Nephron progenitor cell (in vitro differentiated cells): ENCODE results near the gene RBM17.

Experiments
- DNase-seq: peaks from one replicate; pipeline ENCODE4 v3.0.0; 2021
- H3K27ac Mint-ChIP-seq: 2 replicates; pipeline ENCODE4 v1.8.0; 2021; ENCODE audit warnings: mild to moderate bottlenecking, moderate library complexity, mixed read lengths
- H3K27me3 Mint-ChIP-seq: 2 replicates; pipeline ENCODE4 v1.8.0; 2021; ENCODE audit warnings: mild to moderate bottlenecking, low read depth, mixed read lengths; ENCODE audit not compliant: poor library complexity
- H3K36me3 Mint-ChIP-seq: 2 replicates; pipeline ENCODE4 v1.8.0; 2021; ENCODE audit warnings: low read depth, mixed read lengths
- H3K4me1 Mint-ChIP-seq: 2 replicates; pipeline ENCODE4 v1.8.0; 2021; ENCODE audit warnings: mixed read lengths
- H3K4me3 Mint-ChIP-seq: 2 replicates; pipeline ENCODE4 v1.8.0; 2021; ENCODE audit warnings: mild to moderate bottlenecking, moderate library complexity, mixed read lengths
- H3K9me3 Mint-ChIP-seq: 2 replicates; pipeline ENCODE4 v1.8.0; 2021; ENCODE audit warnings: mild to moderate bottlenecking, moderate library complexity, mixed read lengths
- TF ChIP-seq, protein P1 (sequence below): fragments of 200-600 bp; sonication (generic); IDR thresholded peaks from 2 replicates; pipeline ENCODE4 v1.5.0; 2021; ENCODE audit warnings: antibody characterized with exemption

The RBM17 gene

GRCh38 chr10:6108072-6108471 lies 19.2 kb downstream of the RBM17 start:
- H3K4me1 Mint-ChIP-seq = peaks cover 18% of the 10 kb centered on the region
- H3K27me3 Mint-ChIP-seq = no peaks in the 10 kb centered on the region
- TF ChIP-seq, protein P1, sequence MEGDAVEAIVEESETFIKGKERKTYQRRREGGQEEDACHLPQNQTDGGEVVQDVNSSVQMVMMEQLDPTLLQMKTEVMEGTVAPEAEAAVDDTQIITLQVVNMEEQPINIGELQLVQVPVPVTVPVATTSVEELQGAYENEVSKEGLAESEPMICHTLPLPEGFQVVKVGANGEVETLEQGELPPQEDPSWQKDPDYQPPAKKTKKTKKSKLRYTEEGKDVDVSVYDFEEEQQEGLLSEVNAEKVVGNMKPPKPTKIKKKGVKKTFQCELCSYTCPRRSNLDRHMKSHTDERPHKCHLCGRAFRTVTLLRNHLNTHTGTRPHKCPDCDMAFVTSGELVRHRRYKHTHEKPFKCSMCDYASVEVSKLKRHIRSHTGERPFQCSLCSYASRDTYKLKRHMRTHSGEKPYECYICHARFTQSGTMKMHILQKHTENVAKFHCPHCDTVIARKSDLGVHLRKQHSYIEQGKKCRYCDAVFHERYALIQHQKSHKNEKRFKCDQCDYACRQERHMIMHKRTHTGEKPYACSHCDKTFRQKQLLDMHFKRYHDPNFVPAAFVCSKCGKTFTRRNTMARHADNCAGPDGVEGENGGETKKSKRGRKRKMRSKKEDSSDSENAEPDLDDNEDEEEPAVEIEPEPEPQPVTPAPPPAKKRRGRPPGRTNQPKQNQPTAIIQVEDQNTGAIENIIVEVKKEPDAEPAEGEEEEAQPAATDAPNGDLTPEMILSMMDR = no peak
- H3K4me3 Mint-ChIP-seq = no peak overlapping the region
- H3K36me3 Mint-ChIP-seq = peaks cover 78% of the 10 kb centered on the region
- no peaks in the 10 kb centered on the region for H3K9me3 Mint-ChIP-seq
- DNase-seq = no peak
- H3K27ac Mint-ChIP-seq = peak overlapping the region; percentile 46

- TF ChIP-seq, protein P1 = peak; percentile 81
- H3K36me3 Mint-ChIP-seq = peaks cover 82% of the 10 kb centered on the region
- no peaks in the 10 kb centered on the region for H3K27me3 Mint-ChIP-seq
- H3K4me3 Mint-ChIP-seq = no peak overlapping the region
- peak overlapping the region; percentile 46 for H3K27ac Mint-ChIP-seq
- peak; percentile 26 for DNase-seq
- no peaks in the 10 kb centered on the region for H3K9me3 Mint-ChIP-seq
- H3K4me1 Mint-ChIP-seq = peaks cover 18% of the 10 kb centered on the region
Observed at GRCh38 chr10:6108631-6109443, 20.0 kb downstream of the RBM17 start.

DNA sequence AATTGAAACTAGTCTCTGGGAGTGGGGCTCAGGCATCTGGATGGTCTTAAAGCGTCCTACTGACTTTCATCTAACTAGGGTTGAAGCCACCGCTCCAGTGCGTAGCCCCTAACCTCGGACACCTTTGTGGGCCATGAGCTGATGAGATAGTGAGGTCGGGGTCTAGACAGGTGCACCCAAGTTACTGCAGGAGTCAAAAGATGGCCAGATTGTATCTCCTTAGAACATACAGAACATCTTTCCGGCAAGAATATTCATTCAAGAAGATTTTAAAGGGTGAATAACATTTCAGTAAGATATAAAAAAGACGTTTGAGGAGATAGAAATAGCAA lies 20.6 kb downstream of the RBM17 start:
- Mint-ChIP-seq H3K27me3 (no peaks in the 10 kb centered on the region), H3K4me3 (no peak overlapping the region), H3K27ac (no peak overlapping the region), H3K4me1 (peaks cover 18% of the 10 kb centered on the region), H3K36me3 (peaks cover 82% of the 10 kb centered on the region), H3K9me3 (no peaks in the 10 kb centered on the region)
- DNase-seq = no peak
- TF ChIP-seq, protein P1 = no peak

DNA sequence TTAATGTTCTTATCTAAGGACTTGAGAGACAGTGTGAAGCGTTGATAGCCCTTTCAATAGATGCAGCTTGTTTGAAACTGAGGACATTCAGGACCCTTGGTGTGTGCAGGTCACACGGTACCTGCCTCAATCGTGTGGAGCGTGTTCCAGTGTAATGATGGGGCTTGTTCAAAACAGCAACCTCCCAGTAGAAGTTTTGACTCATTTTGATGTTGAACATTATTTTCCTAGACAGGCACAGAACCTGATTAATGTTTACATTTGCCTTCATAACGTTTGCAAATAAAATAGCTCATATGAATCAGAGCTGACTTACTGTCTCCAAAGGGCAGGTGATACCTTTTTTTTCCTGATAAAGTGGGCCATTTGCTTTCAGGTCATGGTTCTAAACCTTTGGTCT lies 21.3 kb downstream of the RBM17 start:
- Mint-ChIP-seq H3K4me3 (no peak overlapping the region), H3K27me3 (no peaks in the 10 kb centered on the region), H3K4me1 (peaks cover 18% of the 10 kb centered on the region), H3K36me3 (peaks cover 84% of the 10 kb centered on the region), H3K27ac (peak overlapping the region; percentile 66), H3K9me3 (no peaks in the 10 kb centered on the region)
- TF ChIP-seq, protein P1 = no peak
- DNase-seq = no peak

GRCh38 chr10:6112893-6113292 lies 24.1 kb downstream of the RBM17 start:
- Mint-ChIP-seq H3K4me3 (no peak overlapping the region), H3K27me3 (no peaks in the 10 kb centered on the region), H3K27ac (no peak overlapping the region), H3K9me3 (no peaks in the 10 kb centered on the region), H3K4me1 (peaks cover 18% of the 10 kb centered on the region), H3K36me3 (peaks cover 81% of the 10 kb centered on the region)
- TF ChIP-seq, protein P1 = no peak
- DNase-seq = no peak

- no peaks in the 10 kb centered on the region for H3K9me3 Mint-ChIP-seq
- no peak for DNase-seq
- peak overlapping the region; percentile 5 for H3K27ac Mint-ChIP-seq
- TF ChIP-seq, protein P1 = no peak
- H3K4me1 Mint-ChIP-seq = peaks cover 12% of the 10 kb centered on the region
- no peaks in the 10 kb centered on the region for H3K27me3 Mint-ChIP-seq
- H3K4me3 Mint-ChIP-seq = no peak overlapping the region
- peaks cover 68% of the 10 kb centered on the region for H3K36me3 Mint-ChIP-seq
Observed at GRCh38 chr10:6114299-6114698, 25.5 kb downstream of the RBM17 start.
